ENCODE data around the gene APOBEC3A.
A peak's percentile ranks its signal among the peaks of the same experiment; 100 is the strongest.

DNA sequence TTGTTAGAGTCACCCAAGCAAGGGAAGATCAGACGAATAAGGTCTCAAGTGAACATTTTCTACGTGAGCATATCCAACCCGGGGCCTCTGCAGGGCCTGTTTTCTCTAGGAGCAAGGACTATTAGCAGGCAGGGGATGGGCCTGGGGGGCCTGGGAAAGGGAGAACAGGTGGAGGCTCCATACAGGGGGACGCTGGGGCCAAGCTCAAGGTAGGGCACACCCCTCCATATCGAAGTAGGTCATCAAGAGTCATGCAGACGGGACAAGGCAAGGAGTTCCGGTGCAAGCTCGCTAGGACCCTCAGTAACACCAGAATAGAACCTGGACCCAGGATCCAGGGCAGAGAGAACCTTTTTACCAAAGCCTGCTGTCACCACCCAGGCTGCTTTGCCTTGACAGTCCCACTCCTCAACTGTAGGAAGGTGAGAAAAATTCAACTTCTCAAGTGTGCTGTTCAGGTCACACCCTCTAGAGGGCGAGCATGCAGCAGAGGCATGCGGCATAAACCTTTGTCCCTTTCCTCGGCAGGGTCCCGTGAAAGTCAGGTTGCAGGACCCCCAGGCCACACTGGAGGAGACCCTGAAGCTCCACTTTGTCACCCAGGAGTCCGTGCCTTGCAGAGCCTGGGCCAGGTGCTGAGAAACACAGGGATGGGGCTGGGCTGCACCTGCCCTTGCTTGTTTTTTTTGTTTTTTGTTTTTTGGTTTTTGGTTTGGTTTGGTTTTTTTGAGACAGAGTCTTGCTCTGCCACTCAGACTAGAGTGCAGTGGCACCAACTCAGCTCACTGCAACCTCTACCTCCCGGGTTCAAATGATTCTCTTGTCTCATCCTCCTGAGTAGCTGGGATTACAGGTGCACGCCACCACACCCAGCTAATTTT, 16.1 kb downstream of the APOBEC3A start:
- TF ChIP-seq, protein P1, sequence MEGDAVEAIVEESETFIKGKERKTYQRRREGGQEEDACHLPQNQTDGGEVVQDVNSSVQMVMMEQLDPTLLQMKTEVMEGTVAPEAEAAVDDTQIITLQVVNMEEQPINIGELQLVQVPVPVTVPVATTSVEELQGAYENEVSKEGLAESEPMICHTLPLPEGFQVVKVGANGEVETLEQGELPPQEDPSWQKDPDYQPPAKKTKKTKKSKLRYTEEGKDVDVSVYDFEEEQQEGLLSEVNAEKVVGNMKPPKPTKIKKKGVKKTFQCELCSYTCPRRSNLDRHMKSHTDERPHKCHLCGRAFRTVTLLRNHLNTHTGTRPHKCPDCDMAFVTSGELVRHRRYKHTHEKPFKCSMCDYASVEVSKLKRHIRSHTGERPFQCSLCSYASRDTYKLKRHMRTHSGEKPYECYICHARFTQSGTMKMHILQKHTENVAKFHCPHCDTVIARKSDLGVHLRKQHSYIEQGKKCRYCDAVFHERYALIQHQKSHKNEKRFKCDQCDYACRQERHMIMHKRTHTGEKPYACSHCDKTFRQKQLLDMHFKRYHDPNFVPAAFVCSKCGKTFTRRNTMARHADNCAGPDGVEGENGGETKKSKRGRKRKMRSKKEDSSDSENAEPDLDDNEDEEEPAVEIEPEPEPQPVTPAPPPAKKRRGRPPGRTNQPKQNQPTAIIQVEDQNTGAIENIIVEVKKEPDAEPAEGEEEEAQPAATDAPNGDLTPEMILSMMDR (IDR thresholded peaks at IDR 0.05 in 4 of 5, conservative IDR thresholded peaks at IDR 0.05 in 1 of 5): peak in 3 of 5 experiments; percentile 36 to 60 (median 57)
- no peak for TF ChIP-seq POLR2A (IDR thresholded peaks at IDR 0.05)
